ENCODE measurements around the gene OBP2A.

DNA sequence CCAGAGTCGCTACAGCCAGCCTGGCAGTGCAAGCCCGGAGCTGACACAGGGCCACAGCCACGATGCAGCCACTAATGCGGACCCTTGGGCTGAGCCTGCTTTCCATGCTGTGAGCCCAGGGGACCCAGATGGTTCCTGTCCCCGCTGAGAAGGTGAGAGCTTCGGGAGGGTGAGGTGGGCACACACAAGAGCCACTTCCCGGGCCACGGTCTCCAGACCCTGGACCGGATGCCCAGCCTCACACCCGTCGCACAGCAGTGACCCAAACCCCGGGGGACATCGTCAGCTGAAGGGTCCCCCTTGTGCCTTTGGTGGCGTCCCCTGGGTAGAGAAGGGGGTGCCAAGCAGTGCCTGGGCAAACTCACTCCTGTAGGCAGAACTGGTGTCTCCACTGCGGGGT, 29.0 kb downstream of the OBP2A start:
- TF ChIP-seq POLR2A (IDR thresholded peaks at IDR 0.05): no peak
- TF ChIP-seq, protein P1, sequence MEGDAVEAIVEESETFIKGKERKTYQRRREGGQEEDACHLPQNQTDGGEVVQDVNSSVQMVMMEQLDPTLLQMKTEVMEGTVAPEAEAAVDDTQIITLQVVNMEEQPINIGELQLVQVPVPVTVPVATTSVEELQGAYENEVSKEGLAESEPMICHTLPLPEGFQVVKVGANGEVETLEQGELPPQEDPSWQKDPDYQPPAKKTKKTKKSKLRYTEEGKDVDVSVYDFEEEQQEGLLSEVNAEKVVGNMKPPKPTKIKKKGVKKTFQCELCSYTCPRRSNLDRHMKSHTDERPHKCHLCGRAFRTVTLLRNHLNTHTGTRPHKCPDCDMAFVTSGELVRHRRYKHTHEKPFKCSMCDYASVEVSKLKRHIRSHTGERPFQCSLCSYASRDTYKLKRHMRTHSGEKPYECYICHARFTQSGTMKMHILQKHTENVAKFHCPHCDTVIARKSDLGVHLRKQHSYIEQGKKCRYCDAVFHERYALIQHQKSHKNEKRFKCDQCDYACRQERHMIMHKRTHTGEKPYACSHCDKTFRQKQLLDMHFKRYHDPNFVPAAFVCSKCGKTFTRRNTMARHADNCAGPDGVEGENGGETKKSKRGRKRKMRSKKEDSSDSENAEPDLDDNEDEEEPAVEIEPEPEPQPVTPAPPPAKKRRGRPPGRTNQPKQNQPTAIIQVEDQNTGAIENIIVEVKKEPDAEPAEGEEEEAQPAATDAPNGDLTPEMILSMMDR (IDR thresholded peaks at IDR 0.05): no peak
- no peak for TF ChIP-seq POLR2AphosphoS5 (IDR thresholded peaks at IDR 0.05; ENCODE audit: insufficient read depth in 1 of 2, low read depth in 1 of 2)
